Gastroesophageal sphincter (tissue), 3 donors: ENCODE data around the gene ARHGEF11.

Experiments
- EP300 ChIP-seq: sonication (generic); formaldehyde crosslinking; IDR thresholded peaks from one replicate; pipeline ENCODE4 v1.6.1; 2017; ENCODE audit warnings: antibody characterized with exemption, mild to moderate bottlenecking
- POLR2A ChIP-seq, 2 donors: fragments of 450-650 bp; IDR thresholded peaks; one replicate each; pipeline ENCODE4 v1.6.1; 2017; ENCODE audit warnings: antibody characterized with exemption in 2 of 2, mild to moderate bottlenecking in 2 of 2, moderate library complexity in 1 of 2
- POLR2AphosphoS5 ChIP-seq: sonication (generic); formaldehyde crosslinking; IDR thresholded peaks from one replicate; pipeline ENCODE4 v1.6.1; 2017; ENCODE audit warnings: antibody characterized with exemption
- TF ChIP-seq, protein P1 (sequence below), 4 experiments: fragments of 200-600 bp in 2 of 4; fragments of 450-650 bp in 2 of 4; sonication (generic) in 1 of 4; IDR thresholded peaks; one replicate each; pipeline ENCODE4 v1.5.1; 2017 to 2019; ENCODE audit warnings: antibody characterized with exemption in 4 of 4, mild to moderate bottlenecking in 2 of 4, moderate library complexity in 2 of 4

DNA sequence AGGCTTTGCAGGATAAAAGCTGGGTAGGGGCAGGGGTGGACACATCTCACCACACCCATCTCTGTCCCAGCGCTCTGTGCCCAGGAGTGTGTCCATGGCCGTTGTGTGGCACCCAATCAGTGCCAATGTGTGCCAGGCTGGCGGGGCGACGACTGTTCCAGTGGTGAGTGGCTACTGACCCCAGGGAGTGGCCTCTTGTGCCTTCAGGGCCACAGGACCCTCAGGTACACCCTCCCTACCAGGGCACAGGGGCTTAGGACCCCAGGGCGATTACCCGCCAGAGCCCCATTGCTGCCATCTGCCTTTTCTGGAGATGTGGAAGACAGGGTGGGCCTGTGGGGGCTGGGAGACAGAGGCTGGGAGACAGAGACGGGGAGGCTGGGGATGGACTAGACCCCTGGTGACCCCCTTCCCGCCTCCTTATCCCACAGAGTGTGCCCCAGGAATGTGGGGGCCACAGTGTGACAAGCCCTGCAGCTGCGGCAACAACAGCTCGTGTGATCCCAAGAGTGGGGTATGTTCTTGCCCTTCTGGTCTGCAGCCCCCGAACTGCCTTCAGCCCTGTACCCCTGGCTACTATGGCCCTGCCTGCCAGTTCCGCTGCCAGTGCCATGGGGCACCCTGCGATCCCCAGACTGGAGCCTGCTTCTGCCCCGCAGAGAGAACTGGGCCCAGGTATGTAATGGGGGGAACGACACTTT, 139.2 kb downstream of the ARHGEF11 start:
- no peak for TF ChIP-seq POLR2A (IDR thresholded peaks at IDR 0.05)
- TF ChIP-seq, protein P1, sequence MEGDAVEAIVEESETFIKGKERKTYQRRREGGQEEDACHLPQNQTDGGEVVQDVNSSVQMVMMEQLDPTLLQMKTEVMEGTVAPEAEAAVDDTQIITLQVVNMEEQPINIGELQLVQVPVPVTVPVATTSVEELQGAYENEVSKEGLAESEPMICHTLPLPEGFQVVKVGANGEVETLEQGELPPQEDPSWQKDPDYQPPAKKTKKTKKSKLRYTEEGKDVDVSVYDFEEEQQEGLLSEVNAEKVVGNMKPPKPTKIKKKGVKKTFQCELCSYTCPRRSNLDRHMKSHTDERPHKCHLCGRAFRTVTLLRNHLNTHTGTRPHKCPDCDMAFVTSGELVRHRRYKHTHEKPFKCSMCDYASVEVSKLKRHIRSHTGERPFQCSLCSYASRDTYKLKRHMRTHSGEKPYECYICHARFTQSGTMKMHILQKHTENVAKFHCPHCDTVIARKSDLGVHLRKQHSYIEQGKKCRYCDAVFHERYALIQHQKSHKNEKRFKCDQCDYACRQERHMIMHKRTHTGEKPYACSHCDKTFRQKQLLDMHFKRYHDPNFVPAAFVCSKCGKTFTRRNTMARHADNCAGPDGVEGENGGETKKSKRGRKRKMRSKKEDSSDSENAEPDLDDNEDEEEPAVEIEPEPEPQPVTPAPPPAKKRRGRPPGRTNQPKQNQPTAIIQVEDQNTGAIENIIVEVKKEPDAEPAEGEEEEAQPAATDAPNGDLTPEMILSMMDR (IDR thresholded peaks at IDR 0.05): no peak
- no peak for TF ChIP-seq POLR2AphosphoS5
- no peak for TF ChIP-seq EP300
